ENCODE data around the gene JMJD8.

The JMJD8 gene

GRCh38 chr16:715477-716199 is 31.5 kb upstream of the JMJD8 start:
- DNase-seq (ENCODE audit: extremely low read depth, low read depth), result no peak
- TF ChIP-seq CTCF (IDR thresholded peaks at IDR 0.05; ENCODE audit: low read depth, low read length), result no peak; the same call in 1 of the 2 replicates

GRCh38 chr16:714558-715476 is 30.7 kb upstream of the JMJD8 start, which contains the start of gene METRN:
Gene METRN (plus strand): TSS chr16:715118. CDS start chr16:715290, 172 bp downstream.
- TF ChIP-seq CTCF (IDR thresholded peaks at IDR 0.05; ENCODE audit: low read depth, low read length), result no peak
- DNase-seq (ENCODE audit: extremely low read depth, low read depth), result peak; percentile 52

GRCh38 chr16:714079-714478 is 29.9 kb upstream of the JMJD8 start:
- DNase-seq (ENCODE audit: extremely low read depth, low read depth), result no peak
- TF ChIP-seq CTCF (IDR thresholded peaks at IDR 0.05; ENCODE audit: low read depth, low read length), result no peak

GRCh38 chr16:712740-713250 is 28.7 kb upstream of the JMJD8 start:
- peak; percentile 45 for DNase-seq (ENCODE audit: extremely low read depth, low read depth)
- peak; percentile 32 for TF ChIP-seq CTCF (IDR thresholded peaks at IDR 0.05; ENCODE audit: low read depth, low read length)

- TF ChIP-seq CTCF (IDR thresholded peaks at IDR 0.05; ENCODE audit: low read depth, low read length), result peak; percentile 88
- DNase-seq (ENCODE audit: extremely low read depth, low read depth), result no peak
Measured at GRCh38 chr16:711548-712320, 27.6 kb upstream of the JMJD8 start.

- DNase-seq (ENCODE audit: extremely low read depth, low read depth), result no peak
- no peak for TF ChIP-seq CTCF (IDR thresholded peaks at IDR 0.05; ENCODE audit: low read depth, low read length)
Measured at GRCh38 chr16:711084-711483, 26.9 kb upstream of the JMJD8 start.

Measured in AG09319 (cell line).